DMS114 treated with DMSO at 0.1 percent for 48 hours (cell line): ENCODE data around the gene MCRIP2.
A peak's percentile ranks its signal among the peaks of the same experiment; 100 is the strongest.

Experiments used
- DNase-seq: peaks from one replicate; lab custom pipeline; 2025; ENCODE audit not compliant: unreplicated experiment; lab: John Stamatoyannopoulos, UW

MCRIP2 gene

DNA sequence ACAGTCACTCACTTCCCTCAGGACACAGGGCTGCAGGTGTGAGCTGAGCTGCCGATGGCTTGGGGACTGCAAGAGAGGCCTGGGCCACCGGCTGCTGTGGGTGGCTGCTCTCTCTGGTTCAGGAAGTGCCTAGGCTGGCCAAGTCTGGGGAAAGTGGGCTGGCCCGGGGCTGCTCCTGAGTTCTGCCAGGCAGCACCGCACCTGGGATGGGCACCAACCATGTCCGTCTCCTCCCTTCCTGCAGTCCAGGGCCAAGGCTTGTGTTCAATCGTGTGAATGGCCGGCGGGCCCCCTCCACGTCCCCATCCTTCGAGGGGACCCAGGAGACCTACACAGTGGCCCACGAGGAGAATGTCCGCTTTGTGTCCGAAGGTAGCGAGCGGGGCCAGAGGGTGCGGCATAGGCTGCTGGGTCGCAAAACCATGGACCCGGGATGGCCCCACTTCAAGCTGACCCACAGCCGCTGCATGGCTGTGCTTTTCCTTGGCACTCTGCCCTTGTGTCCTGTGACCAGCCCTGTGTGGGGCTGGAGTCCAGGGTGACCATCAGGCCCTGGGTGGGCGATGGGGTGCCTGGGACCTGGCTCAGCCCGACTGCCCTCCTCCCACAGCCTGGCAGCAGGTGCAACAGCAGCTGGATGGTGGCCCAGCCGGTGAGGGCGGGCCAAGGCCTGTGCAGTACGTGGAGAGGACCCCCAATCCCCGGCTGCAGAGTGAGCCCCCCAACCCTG, 5.7 kb downstream of the MCRIP2 start:
- no peak for DNase-seq

DNA sequence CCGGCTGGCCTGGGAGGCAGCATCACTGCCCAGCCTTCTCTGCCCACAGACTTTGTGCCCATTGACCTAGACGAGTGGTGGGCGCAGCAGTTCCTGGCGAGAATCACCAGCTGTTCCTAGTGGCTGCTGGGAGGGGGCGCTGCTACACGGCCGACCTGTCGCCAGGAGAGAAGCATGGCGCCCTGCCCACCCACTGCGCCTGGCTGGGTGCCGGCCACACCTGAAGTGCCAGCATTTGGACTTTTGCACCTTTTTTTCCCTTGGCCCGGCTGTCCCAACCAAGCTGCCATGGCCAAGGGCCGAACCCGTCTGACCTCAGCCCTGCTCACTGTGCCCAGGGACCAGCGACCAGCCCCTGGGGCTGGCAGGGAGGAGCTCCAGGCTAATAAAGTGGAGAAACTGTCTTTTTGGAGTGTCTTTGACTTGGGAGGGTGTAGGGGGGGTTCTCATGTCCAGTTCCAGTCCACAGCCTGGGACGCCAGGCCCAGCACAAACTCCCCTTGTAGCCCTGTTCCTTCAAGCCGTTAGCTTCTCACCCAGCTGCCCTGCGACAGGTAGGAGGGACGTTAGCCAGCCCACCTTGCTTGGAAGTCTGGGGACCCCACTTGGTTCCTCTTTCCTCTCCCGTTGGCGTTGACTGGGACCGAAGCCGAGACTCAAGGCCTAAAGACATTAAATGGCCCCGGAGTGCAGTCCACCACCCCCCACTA, 6.6 kb downstream of the MCRIP2 start:
- DNase-seq: no peak

DNA sequence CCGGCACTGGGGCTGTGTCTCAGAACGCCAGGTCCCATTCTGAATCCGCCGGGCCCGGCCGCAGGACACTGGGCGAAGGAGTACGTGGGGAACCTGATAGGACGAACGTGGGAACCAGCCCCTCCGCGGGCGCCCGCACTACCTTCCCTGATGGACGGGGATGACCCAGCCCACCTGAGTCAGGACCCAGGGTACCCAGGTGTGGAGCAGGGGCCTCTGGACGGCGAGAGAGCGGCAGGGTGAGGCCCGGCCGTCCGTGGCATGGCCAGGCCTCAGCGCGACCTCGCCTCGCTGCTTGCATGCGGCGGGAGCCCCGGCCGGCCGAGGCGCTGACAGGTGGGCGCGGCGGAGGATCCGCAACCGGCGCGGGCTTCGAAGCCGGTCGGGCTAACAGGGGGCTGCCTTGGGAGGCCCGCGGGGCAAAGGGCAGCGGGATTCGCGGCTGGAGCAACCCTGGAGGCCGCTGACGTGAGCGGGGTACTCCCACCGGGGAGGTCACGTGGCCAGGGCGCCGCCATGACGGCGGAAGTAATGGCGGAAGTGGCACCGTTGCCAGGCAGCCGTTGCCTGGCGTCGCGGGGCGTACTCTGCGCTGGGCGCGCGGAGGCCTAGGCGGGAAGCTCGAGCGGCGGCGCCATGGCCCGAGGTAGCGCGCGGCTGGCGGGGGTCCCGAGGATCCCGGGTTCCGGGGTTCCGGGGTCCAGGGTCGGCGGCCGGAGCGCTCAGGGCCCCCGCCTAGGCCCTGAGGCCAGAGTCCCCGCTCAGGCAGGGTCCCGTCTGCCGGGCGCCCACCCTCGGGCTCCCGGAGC, 7.4 kb downstream of the MCRIP2 start, which contains the start of gene WDR90:
TSS of gene WDR90 (plus strand) at position 585 of the 809 bp plus-strand sequence. CDS start at position 637, 52 bp downstream.
- DNase-seq: peak; percentile 50

DNA sequence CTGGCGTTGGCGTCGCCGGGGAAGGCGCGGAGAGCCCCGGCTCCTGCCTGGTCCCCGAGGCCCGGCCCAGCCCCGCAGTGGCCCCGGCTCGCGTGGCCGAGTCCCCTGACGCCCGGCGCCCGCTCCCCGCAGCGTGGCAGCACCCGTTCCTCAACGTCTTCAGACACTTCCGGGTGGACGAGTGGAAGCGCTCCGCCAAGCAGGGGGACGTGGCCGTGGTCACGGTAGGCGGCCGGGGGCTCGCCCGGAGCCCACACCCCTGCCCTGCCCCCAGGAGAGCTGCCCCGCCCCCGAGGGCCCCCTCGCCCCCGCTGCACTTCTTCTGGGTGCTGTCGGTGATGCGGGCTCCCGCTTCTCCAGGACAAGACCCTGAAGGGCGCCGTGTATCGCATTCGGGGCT, 8.0 kb downstream of the MCRIP2 start:
- DNase-seq: no peak

DNA sequence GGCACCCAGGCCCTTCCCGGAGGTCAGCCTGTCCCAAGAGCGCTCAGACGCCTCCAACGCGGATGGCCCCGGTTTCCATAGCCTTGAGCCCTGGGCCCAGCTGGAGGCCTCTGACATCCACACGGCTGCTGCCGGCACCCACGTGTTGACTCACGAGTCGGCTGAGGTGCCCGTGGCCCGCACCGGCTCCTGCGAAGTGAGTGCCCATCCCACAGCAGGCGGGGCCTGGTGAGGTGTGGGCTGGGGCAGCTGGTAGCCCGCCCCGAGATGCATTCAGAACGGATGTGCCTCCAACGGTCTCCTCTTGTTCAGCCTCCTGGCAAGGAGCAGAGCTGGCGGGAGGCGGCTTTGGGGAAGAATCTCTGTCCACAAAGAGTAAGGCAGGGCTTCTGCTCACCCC, 10.2 kb downstream of the MCRIP2 start:
- no peak for DNase-seq

DNA sequence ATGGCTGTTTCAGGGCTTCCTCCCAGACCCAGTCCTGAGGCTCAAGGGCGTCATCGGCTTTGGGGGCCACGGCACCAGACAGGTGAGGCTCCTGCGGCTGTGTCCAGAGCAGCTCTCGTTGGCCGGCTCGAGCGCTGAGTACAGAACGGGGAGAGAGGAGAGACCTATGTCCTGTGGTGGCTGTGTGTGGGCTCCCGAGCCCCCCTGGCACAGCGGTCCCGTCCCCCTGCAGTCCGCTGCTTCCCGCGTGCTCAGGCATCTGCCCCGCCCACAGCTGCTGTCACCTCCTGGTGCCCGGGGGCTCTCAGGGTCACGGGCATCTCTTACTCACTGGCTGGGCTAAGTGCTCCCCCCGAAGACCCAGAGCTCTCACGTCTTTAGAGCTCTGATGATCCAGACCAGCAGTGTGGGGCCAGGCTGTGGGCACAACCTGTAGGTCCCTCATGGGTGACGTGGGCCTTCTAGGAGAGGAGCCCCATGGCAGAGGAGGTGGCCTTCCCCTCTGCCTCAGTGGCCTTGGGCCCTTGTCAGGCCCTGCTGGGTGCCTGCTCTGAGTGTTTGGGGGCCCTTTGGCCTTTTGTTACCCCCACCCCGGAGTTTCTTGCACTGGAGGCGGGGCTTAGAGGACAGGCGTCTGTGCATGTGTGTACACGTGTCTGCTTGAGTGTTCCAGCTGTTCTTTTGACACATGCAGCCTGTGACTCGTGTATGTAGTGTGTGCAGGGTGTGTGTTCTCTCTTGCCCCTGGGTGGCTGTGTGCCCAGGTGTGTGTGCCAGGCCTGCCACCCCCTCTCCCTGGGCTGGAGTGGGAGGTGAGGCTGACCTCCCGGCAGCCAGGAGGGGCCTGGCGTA, 11.1 kb downstream of the MCRIP2 start:
- no peak for DNase-seq

DNA sequence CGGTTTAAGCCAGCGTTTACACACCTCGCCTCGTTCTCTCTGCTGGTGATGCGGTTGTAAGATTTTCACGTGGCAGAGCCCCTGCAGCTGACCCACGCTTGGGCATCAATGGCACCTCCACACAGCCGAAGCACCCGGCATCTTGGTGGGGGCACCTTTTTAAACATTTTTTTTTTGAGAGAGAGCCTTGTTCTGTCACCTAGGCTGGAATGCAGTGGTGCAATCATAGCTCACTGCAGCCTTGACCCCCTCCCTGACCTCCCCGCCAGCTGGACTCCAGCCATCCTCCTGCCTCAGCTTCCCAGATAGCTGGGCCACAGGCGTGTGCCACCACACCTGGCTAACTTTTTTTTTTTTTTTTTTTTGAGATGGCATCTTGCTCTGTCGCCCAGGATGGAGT, 12.4 kb downstream of the MCRIP2 start:
- DNase-seq: no peak

DNA sequence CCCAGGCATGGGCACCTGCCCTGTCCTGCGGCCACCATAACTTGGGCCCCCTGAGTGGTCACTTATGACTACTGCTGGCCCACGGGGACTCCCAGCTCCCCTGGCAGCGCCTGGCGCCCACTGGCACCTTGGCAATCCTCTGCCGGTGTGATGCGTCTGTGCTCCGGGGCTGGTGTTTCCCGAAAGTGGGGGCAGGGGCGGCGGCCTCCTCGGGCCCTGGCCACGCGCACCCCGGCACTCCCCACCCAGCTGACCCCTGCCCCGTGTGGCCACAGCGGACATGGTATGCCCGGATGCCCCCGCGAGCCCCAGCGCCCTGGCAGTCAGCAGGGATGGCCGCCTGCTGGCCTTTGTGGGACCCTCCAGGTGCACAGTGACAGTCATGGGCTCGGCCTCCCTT, 15.9 kb downstream of the MCRIP2 start:
- no peak for DNase-seq

DNA sequence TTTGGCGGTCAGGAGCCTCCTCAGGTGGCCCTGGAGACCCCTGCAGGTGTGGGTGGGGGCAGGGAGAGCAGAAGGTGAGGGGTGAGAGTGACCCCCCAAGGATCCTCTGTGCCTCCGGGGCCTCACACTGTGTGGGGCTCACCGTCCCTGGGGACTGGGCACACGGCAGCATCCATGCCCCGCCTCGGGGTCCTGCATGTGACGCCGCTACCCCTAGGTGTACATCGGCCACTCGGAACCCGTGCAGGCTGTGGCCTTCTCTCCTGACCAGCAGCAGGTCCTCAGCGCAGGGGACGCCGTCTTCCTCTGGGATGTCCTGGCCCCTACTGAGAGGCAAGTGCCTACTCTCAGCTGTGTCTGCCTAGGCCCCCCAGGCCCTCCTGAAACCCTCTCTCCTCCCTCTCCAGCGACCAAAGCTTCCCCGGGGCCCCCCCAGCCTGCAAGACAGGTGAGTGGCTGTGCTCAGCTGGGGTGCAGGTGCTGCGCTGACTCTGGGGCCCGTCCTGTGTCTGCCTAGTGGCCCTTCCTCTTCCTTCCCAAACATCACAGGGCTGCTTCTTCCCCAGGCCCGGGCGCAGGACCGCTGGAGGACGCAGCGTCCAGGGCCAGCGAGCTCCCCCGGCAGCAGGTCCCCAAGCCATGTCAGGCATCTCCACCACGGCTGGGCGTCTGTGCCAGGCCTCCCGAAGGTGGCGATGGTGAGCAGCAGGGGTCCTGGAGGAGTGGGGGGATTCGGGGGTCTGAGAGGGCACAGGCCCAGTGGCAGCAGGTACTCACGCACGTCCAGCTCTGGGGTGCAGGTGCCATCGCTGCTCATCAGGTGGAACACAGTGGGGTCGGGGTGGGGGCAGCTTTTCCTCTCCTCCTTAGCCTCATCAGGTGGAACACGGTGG, 17.3 kb downstream of the MCRIP2 start:
- DNase-seq: no peak

DNA sequence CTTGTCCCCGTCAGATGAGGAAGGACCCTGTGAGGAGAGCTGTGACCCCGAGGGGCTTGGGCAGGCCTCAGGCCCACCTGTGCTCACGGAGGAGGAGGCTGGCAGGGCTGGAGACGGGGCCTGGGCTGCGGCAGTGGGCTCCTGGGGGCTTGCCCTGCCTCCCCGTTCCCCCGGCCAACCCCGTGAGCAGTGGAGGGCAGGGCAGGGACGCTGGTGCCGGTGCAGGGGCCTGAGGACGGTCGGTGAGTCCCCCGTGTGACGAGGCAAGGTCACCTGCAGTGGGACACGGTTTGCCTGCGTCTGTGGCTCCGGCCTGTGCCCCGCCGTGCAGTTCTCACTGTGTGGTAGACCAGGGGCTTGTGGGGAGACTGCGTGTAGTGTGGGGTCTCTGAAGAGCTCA, 18.0 kb downstream of the MCRIP2 start:
- DNase-seq: no peak

DNA sequence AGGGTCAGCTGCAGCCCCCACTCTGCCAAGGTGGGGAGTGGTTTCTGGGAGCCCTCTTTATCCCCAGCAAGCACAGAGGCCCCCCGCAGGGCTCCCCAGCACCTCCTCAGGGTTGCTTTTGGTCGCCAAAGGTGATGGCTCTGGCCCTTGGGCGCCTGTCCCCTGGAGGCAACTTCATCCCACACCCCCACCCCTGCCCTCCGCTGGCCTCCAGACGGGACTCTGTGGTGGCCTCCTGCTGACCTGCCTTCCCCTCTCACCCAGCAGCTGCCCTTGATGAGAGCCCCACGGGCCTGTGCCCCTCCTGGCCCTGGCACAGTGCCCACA, 18.5 kb downstream of the MCRIP2 start:
- DNase-seq: no peak

DNA sequence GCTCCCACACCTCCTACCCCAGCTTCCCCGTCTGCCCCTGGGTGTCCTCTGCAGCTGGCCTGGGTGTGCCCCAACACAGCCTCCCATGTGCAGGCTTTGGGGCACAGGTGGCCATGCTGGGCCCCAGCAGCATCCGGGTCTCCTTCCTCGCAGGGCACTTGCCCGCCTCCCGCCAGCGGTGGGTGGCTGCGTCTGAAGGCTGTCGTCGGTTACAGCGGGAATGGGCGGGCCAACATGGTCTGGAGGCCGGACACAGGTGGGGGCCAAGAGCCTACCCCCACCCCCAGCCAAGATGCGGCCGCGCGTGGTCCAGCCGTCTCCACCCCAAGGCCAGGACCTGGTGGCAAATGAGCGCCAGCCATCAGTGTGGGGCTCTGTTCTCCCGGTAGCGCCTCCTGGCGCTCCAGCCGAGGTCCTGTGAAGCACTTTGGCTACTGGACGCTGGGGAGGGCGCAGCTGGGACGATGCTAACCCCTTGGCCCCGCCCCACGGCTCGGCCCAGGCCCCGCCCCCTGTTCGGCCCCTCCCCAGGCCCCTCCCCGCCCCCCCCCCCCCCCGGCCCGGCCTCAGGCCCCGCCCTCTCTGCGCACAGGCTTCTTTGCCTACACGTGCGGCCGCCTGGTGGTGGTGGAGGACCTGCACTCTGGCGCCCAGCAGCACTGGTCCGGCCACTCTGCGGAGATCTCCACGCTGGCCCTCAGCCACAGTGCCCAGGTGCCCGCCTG, 19.0 kb downstream of the MCRIP2 start:
- DNase-seq: no peak

DNA sequence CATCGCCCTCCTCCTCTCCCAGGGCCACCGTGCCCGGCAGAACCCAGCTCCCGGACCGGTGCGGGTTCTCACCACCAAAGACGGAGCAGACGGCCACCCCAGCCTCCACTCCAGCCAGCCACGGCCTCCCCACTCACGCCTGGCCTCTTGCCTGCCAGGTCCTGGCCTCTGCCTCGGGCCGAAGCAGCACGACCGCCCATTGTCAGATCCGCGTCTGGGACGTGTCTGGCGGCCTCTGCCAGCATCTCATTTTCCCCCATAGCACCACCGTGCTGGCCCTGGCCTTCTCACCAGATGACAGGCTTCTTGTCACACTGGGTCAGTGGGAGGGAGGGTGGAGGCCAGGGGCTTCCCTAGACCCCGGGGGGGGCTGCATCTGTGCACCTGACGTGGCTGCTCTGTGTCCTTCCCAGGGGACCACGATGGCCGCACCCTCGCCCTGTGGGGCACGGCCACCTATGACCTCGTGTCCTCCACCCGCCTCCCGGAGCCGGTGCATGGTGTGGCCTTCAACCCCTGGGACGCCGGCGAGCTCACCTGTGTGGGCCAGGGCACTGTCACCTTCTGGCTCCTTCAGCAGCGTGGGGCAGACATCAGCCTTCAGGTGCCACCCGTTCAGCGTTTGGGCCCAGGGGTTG, 19.7 kb downstream of the MCRIP2 start:
- no peak for DNase-seq

DNA sequence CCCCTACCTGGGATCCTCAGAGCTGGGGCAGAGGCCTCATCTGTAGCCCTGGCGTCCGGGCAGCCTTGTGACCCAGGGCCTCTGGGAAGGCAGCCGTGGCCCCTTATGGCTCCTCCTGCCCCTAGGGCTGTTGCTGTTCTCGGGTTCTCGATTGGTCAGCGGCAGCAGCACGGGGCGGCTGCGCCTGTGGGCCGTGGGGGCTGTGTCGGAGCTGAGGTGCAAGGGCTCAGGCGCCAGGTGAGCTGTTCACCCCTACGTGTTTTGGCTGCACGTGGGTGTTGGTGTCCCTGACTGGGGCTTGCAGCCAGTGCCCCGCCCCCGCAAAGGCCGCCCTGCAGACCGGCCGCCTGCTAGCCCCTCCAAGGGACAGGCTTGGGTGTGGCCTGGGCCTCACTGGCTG, 20.5 kb downstream of the MCRIP2 start:
- no peak for DNase-seq

DNA sequence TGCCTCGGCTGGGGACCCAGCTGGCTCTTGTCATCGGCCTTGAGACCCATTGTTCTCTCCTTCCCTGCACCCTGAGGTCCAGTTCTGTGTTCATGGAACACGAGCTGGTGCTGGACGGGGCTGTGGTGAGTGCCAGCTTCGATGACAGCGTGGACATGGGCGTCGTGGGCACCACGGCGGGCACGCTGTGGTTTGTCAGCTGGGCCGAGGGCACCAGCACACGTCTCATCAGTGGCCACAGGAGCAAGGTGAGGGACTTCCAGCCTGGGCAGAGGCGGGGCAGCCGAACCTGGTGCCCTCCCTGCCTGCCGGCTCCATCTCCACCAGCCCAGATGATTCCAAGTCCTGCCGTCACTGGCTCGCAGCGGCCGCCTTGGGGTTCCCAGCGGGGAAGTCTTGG, 21.0 kb downstream of the MCRIP2 start:
- DNase-seq: no peak

DNA sequence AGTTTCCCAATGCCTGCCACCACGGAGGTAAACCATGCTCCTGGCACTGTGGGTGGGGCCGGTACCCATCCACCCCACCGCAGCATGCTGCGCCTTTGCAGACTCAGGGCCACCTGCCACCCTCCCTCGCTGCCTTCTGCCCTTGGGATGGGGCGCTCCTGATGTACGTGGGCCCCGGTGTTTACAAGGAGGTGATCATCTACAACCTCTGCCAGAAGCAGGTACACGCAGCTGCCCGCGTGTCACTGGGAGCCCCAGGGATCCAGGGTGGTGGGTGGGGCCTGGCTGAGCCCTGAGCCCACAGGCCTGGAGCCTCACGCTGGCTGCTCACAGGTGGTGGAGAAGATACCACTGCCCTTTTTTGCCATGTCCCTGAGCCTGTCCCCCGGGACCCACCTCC, 24.9 kb downstream of the MCRIP2 start:
- no peak for DNase-seq

DNA sequence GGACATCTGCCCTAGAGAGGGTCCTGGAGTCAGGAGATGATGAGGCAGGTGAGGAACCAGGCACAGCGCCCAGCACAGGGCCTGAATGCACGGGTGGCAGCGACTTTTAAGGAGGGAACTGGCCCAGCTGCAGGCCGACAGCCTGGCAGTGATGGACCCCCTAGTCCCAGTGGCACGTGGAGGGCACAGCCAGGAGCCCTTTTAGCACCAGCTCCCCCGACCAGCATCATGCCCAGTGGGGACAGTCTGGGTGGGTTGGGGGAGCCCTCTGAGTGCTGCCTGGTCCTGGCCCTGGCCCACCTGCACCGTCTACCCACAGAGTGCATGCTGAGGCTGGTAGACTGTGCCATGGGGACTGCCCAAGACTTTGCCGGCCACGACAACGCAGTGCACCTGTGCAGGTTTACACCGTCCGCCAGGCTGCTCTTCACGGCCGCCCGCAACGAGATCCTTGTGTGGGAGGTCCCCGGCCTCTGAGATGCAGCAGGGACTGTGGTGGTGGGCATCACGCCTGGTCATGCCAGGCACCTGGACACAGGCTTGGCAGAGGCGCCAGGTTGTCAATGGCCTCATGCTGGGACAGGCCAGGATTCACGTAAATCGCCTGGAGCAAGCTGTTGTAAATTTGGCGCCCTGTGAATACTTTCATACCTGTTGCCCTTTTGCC, 25.6 kb downstream of the MCRIP2 start:
- no peak for DNase-seq

DNA sequence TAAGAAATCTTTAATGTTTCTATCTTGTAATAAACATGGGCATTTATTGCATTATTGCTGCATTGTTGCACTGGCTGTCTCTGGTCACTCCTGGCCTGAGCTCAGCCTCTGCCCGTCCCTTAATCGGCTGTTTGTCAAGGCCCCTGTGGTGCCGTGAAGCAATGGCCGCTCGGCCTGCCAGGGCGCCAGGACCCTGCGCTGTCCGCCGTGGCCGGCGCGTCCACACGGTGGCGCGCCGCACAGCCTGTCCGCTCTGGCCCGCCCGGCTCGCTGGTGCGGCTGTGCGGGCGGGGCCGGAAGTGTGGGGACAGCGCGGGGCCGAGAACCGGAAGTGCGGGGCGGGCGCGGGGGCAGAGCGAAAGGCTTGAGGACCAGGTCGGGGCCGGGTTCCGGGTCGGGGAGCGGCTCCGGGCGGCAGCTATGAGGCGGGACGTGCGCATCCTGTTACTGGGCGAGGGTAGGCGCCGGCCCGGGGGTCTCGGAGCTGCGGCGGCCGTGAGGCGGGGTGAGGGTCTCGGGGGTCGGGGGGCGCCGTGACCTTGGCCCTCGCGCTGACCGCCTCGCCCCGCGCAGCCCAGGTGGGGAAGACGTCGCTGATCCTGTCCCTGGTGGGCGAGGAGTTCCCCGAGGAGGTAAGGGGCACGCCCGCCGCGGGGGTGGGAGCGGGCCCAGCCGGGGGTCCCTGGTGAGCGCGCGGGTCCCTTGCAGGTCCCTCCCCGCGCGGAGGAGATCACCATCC, 26.3 kb downstream of the MCRIP2 start, which contains the start of gene RHOT2:
TSS of gene RHOT2 (plus strand) at position 353 of the 739 bp plus-strand sequence. CDS start at position 421, 68 bp downstream.
- DNase-seq: peak; percentile 75
